Measurements from ENCODE around the gene SLFNL1.

SLFNL1 gene

GRCh38 chr1:41021526-41022308 is at the start of gene SLFNL1:
SLFNL1 (minus strand) TSS chr1:41021725; CDS start chr1:41020660, 1,065 bp downstream.
- FAIRE-seq, result no peak

GRCh38 chr1:41056907-41057306 is 35.4 kb upstream of the SLFNL1 start:
- FAIRE-seq, result no peak

- no peak for FAIRE-seq
Measured at GRCh38 chr1:41053316-41053715, 31.8 kb upstream of the SLFNL1 start.

GRCh38 chr1:41051022-41051421 is 29.5 kb upstream of the SLFNL1 start:
- no peak for FAIRE-seq

GRCh38 chr1:41048540-41048939 is 27.0 kb upstream of the SLFNL1 start:
- no peak for FAIRE-seq

GRCh38 chr1:41046347-41046775 is 24.8 kb upstream of the SLFNL1 start:
- no peak for FAIRE-seq

GRCh38 chr1:41045740-41046139 is 24.2 kb upstream of the SLFNL1 start:
- no peak for FAIRE-seq

- FAIRE-seq, result no peak
Measured at GRCh38 chr1:41044187-41044586, 22.7 kb upstream of the SLFNL1 start.

GRCh38 chr1:41041614-41042270 is 20.2 kb upstream of the SLFNL1 start:
- no peak for FAIRE-seq

GRCh38 chr1:41038110-41038509 is 16.6 kb upstream of the SLFNL1 start:
- FAIRE-seq, result no peak

- FAIRE-seq, result no peak
Measured at GRCh38 chr1:41037116-41037903, 15.8 kb upstream of the SLFNL1 start.

GRCh38 chr1:41033272-41033671 is 11.7 kb upstream of the SLFNL1 start:
- no peak for FAIRE-seq

GRCh38 chr1:41032147-41032546 is 10.6 kb upstream of the SLFNL1 start:
- no peak for FAIRE-seq

GRCh38 chr1:41030872-41031616 is 9.5 kb upstream of the SLFNL1 start:
- no peak for FAIRE-seq

GRCh38 chr1:41028034-41028642 is 6.6 kb upstream of the SLFNL1 start:
- FAIRE-seq, result no peak

- no peak for FAIRE-seq
Measured at GRCh38 chr1:41025979-41026819, 4.7 kb upstream of the SLFNL1 start.

- no peak for FAIRE-seq
Measured at GRCh38 chr1:41024953-41025352, 3.4 kb upstream of the SLFNL1 start.

- FAIRE-seq, result no peak
Measured at GRCh38 chr1:41023279-41023990, 1.9 kb upstream of the SLFNL1 start.

GRCh38 chr1:41022424-41022823 is 899 bp upstream of the SLFNL1 start:
- FAIRE-seq, result no peak

GRCh38 chr1:41020654-41021053 is 871 bp downstream of the SLFNL1 start:
- no peak for FAIRE-seq

- no peak for FAIRE-seq
Measured at GRCh38 chr1:41020109-41020576, 1.4 kb downstream of the SLFNL1 start.

All from islet of Langerhans (tissue), 1 donor.